ENCODE measurements around the gene VPS16. TPM values are rescaled to one million over a fixed set of nuclear protein-coding genes. Genes with fewer than 3 reads are reported as not detected.

Gene VPS16
- total and polyA plus RNA-seq, 2 of the 8 experiments (the other 6 are each of a cell fraction or from before 2014, with no cell fraction given): 23.8 to 25.9 TPM

DNA sequence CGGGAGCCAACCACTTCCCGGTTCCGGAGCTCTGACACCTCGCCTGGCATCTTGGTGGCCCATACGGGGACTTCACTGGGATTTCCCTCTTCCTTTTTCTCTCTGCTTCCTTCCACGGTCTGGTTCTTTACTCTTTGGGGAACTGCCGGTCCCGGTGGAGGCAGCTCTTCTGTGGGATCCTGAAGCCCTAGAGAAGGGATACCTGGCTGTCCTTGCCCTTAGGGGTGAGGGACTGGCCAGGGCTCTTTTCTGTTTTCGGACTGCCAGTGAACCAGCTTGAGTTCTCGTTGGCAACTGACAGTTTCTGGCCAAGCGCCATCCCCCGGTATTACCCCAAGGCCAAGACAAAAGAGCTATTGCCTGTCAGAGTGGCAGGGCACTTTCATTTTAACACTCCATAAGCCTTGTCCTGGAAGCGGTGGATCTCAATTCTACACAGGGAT is 39.2 kb upstream of the VPS16 start:
- no peak overlapping the region for H2AK5ac ChIP-seq (ENCODE audit: low read depth, low read length)
- peaks cover 0 to 31% (median 15%) of the 10 kb centered on the region in 4 experiments; a peak in 6 of 7 replicates for H3K4me1 ChIP-seq (replicated peaks in 1 of 4; ENCODE audit: control insufficient read depth in 3 of 4, insufficient read depth in 4 of 4, low read length in 3 of 4)
- no peaks in the 10 kb centered on the region for H3K79me2 ChIP-seq (ENCODE audit: control insufficient read depth in 1 of 2, insufficient read depth in 2 of 2, low read length in 2 of 2)
- FAIRE-seq: no peak
- peak overlapping the region; percentile 92 to 97 for H3K4me2 ChIP-seq (ENCODE audit: insufficient read depth in 1 of 2, low read depth in 2 of 2, low read length in 2 of 2)
- no peak overlapping the region for H3K27ac ChIP-seq (ENCODE audit: low read depth, low read length)
- no peak overlapping the region for H2BK120ac ChIP-seq (replicated peaks; ENCODE audit: low read depth, low read length)
- peak overlapping the region; percentile 95 for H2AFZ ChIP-seq (ENCODE audit: low read length)
- no peak overlapping the region for H2BK12ac ChIP-seq (ENCODE audit: low read depth, low read length)
- H3K4me3 ChIP-seq (ENCODE audit: extremely low read depth in 1 of 4, insufficient read depth in 2 of 4, low read depth in 3 of 4, low read length in 4 of 4): peak overlapping the region; percentile 57 to 96 (median 75); a peak in 6 of 8 replicates
- no peak overlapping the region for H4K91ac ChIP-seq (replicated peaks; ENCODE audit: insufficient read length, low read length)
- no peak overlapping the region for H4K5ac ChIP-seq (ENCODE audit: insufficient read length, low read depth, low read length)
- no peak overlapping the region for H3K18ac ChIP-seq (ENCODE audit: extremely low read depth, low read length)
- no peak overlapping the region for H4K8ac ChIP-seq (ENCODE audit: extremely low read depth, insufficient read depth, low read length)
- H3K23ac ChIP-seq (ENCODE audit: insufficient read length): no peak overlapping the region
- peaks cover 0 to 6% of the 10 kb centered on the region in 2 experiments for H4K20me1 ChIP-seq (replicated peaks in 1 of 2; ENCODE audit: control insufficient read depth in 1 of 2, insufficient read depth in 2 of 2, low read length in 2 of 2)
- H3K23me2 ChIP-seq (ENCODE audit: low read depth, low read length): peaks cover 17% of the 10 kb centered on the region
- H3K56ac ChIP-seq (replicated peaks; ENCODE audit: insufficient read length, low read depth, low read length): no peak overlapping the region
- POLR2A ChIA-PET (ENCODE audit: partially characterized antibody): interaction anchor here (0.8 to 1.5 kb wide), 5 partner anchors 21 to 331 kb away, joined by 3 to 6 read pairs (median 3); no protein-coding TSS in a partner anchor
- no peak overlapping the region for H2BK5ac ChIP-seq (ENCODE audit: low read depth, low read length)
- no peak overlapping the region for H2BK20ac ChIP-seq (ENCODE audit: low read length)
- no peak overlapping the region for H3K9ac ChIP-seq (replicated peaks in 1 of 4; ENCODE audit: extremely low read depth in 1 of 4, low read depth in 3 of 4, low read length in 3 of 4)
- no peak for DNase-seq (ENCODE audit: low read depth in 1 of 2, low spot score in 2 of 2)
- H3K27me3 ChIP-seq (replicated peaks in 1 of 4; ENCODE audit: control insufficient read depth in 3 of 4, extremely low read depth in 1 of 4, insufficient read depth in 3 of 4, low read length in 3 of 4): peaks cover 36 to 55% (median 53%) of the 10 kb centered on the region in 4 experiments
- peaks cover 11 to 19% (median 14%) of the 10 kb centered on the region in 4 experiments; a peak in 6 of 8 replicates for H3K36me3 ChIP-seq (ENCODE audit: control insufficient read depth in 2 of 4, insufficient read depth in 4 of 4, low read length in 3 of 4)
- 9% methylated on average over 13 of the region's 13 CpGs; no CpG with 5 or more reads in 1 of the 2 experiments for WGBS, 2 experiments (ENCODE audit: extremely low coverage in 1 of 2, insufficient coverage in 1 of 2, insufficient read length in 1 of 2, insufficient replicate concordance in 2 of 2, low coverage in 1 of 2, low lambda C conversion rate in 2 of 2, missing lambda C conversion rate in 1 of 2)
- H2BK15ac ChIP-seq (ENCODE audit: low read length): no peak overlapping the region
- no peaks in the 10 kb centered on the region for H3K9me3 ChIP-seq (ENCODE audit: insufficient read depth in 2 of 2, low read depth in 1 of 2, low read length in 1 of 2)
- CTCF ChIA-PET (ENCODE audit: partially characterized antibody): interaction anchor here (0.9 to 1.8 kb wide), 14 partner anchors 10 to 113 kb away, joined by 3 to 9 read pairs (median 3); partner anchors contain the start of gene TMEM239
- H3K79me1 ChIP-seq (ENCODE audit: low read depth, low read length): no peaks in the 10 kb centered on the region; the same call in 1 of the 2 replicates
- H3K14ac ChIP-seq (ENCODE audit: insufficient read length): no peak overlapping the region
- H3K4ac ChIP-seq (replicated peaks; ENCODE audit: insufficient read length, low read depth, low read length): no peak overlapping the region
- TF ChIP-seq EGR1 (IDR thresholded peaks at IDR 0.05; ENCODE audit: borderline replicate concordance, low read depth, low read length): no peak
- no peak for TF ChIP-seq TEAD4 (IDR thresholded peaks at IDR 0.05; ENCODE audit: low read depth, low read length)
- no peak for TF ChIP-seq SP4 (IDR thresholded peaks at IDR 0.05; ENCODE audit: low read length)
- TF ChIP-seq, protein P1, sequence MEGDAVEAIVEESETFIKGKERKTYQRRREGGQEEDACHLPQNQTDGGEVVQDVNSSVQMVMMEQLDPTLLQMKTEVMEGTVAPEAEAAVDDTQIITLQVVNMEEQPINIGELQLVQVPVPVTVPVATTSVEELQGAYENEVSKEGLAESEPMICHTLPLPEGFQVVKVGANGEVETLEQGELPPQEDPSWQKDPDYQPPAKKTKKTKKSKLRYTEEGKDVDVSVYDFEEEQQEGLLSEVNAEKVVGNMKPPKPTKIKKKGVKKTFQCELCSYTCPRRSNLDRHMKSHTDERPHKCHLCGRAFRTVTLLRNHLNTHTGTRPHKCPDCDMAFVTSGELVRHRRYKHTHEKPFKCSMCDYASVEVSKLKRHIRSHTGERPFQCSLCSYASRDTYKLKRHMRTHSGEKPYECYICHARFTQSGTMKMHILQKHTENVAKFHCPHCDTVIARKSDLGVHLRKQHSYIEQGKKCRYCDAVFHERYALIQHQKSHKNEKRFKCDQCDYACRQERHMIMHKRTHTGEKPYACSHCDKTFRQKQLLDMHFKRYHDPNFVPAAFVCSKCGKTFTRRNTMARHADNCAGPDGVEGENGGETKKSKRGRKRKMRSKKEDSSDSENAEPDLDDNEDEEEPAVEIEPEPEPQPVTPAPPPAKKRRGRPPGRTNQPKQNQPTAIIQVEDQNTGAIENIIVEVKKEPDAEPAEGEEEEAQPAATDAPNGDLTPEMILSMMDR (IDR thresholded peaks at IDR 0.05; ENCODE audit: control extremely low read depth in 1 of 3, insufficient read depth in 1 of 3, low read depth in 1 of 3, low read length in 3 of 3): no peak
